MCF 10A (cell line): Measurements from ENCODE around the gene NDUFA12. TPM values are rescaled to one million over a fixed set of nuclear protein-coding genes. Genes with fewer than 3 reads are reported as not detected.

ENCODE experiments used
- BruUV-seq: library from RNA; stranded (reverse); fragments of 400-500 nt; replicated peaks from 2 replicates; lab custom pipeline; 2021; lab: Mats Ljungman, UMichigan
- CTCF ChIA-PET: fragments of 300-600 bp; sonication (Branson Sonifier 250); formaldehyde crosslinking; extraction: SDS; loops from one replicate; lab custom pipeline; 2021; ENCODE audit warnings: antibody characterized with exemption, inconsistent platforms; lab: Yijun Ruan, JAX
- POLR2A ChIA-PET: fragments of 300-600, 350-650 bp; sonication (Branson Sonifier 250); formaldehyde crosslinking; extraction: SDS; loops from one replicate; lab custom pipeline; 2020; ENCODE audit warnings: antibody characterized with exemption, inconsistent platforms; lab: Yijun Ruan, JAX
- DNase-seq: peaks from one replicate; pipeline ENCODE4 v3.0.0-alpha.2; 2018; ENCODE audit not compliant: unreplicated experiment
- H3K27ac Mint-ChIP-seq: one replicate; pipeline ENCODE4 v1.8.0; 2022; ENCODE audit warnings: mild to moderate bottlenecking, low read depth, mixed read lengths; ENCODE audit not compliant: unreplicated experiment
- H3K27me3 Mint-ChIP-seq: one replicate; pipeline ENCODE4 v1.8.0; 2022; ENCODE audit warnings: mixed read lengths; ENCODE audit not compliant: insufficient read depth, unreplicated experiment
- H3K36me3 Mint-ChIP-seq: one replicate; pipeline ENCODE4 v1.8.0; 2022; ENCODE audit warnings: mild to moderate bottlenecking, moderate library complexity, mixed read lengths; ENCODE audit not compliant: insufficient read depth, unreplicated experiment
- H3K4me1 Mint-ChIP-seq: one replicate; pipeline ENCODE4 v1.8.0; 2022; ENCODE audit warnings: mixed read lengths; ENCODE audit not compliant: insufficient read depth, unreplicated experiment
- H3K4me3 Mint-ChIP-seq: one replicate; pipeline ENCODE4 v1.8.0; 2022; ENCODE audit warnings: mild to moderate bottlenecking, moderate library complexity, mixed read lengths; ENCODE audit not compliant: unreplicated experiment
- H3K9me3 Mint-ChIP-seq: one replicate; pipeline ENCODE4 v1.8.0; 2022; ENCODE audit warnings: mixed read lengths; ENCODE audit not compliant: unreplicated experiment
- CTCF ChIP-seq: fragments of 200-600 bp; IDR thresholded peaks from one replicate; pipeline ENCODE4 v1.8.0; 2022; ENCODE audit warnings: antibody characterized with exemption, mild to moderate bottlenecking; ENCODE audit not compliant: unreplicated experiment
- intact Hi-C: fragments of 100-400 bp; cut with micrococcal nuclease; formaldehyde crosslinking; loops from 2 replicates; pipeline ENCODE4 v1.14.1; 2022
- total RNA-seq: library from RNA; stranded (reverse); gene quantifications from 2 replicates; pipeline ENCODE4 v1.2.3, GENCODE V29; 2022

The NDUFA12 gene
- total RNA-seq, 1 experiment from 2014 or later = 112 TPM

DNA sequence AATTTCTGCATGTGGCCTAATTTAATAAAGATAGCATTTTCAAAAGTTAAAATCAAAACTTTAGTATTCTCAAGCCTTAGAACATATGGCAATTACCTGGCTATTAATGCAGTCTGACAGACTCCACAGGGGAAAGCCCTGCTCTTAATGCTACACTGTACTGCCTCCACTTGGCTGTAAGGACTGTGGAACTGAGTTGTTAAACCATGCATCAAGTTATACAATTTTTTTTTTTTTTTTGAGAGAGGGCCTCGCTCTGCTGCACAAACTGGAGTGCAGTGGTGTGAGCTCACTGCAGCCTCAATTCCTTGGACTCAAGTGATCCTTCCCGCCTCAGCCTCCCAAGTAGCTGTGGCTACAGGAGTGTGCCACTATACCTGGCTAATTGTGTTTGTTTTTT is 19.0 kb upstream of the NDUFA12 start:
- Mint-ChIP-seq H3K9me3 (no peaks in the 10 kb centered on the region), H3K4me1 (no peaks in the 10 kb centered on the region), H3K27me3 (no peaks in the 10 kb centered on the region), H3K4me3 (no peak overlapping the region), H3K27ac (no peak overlapping the region), H3K36me3 (peaks cover 40% of the 10 kb centered on the region)
- no peak for TF ChIP-seq CTCF
- no peak for DNase-seq
- intact Hi-C loops = no loop called here
- CTCF ChIA-PET = interaction anchor here (0.6 to 1.0 kb wide), 3 partner anchors 419 to 613 kb away, joined by 3 to 4 read pairs (median 3); no protein-coding TSS in a partner anchor
- BruUV-seq = no TSS peak
- POLR2A ChIA-PET = no interaction called here

- H3K4me3 Mint-ChIP-seq = no peak overlapping the region
- CTCF ChIA-PET = no interaction called here
These were observed 14.0 kb upstream of the NDUFA12 start for GRCh38 chr12:95017482-95017881.

GRCh38 chr12:95016120-95016519 is 12.6 kb upstream of the NDUFA12 start:
- Mint-ChIP-seq H3K27ac (no peak overlapping the region), H3K4me3 (no peak overlapping the region), H3K36me3 (peaks cover 23% of the 10 kb centered on the region), H3K27me3 (no peaks in the 10 kb centered on the region), H3K4me1 (no peaks in the 10 kb centered on the region), H3K9me3 (peaks cover 7% of the 10 kb centered on the region)
- ChIA-PET CTCF (interaction anchor here (0.9 kb wide), 1 partner anchor 12 kb away, joined by 3 read pairs; the partner anchor contains the start of gene NDUFA12), POLR2A (interaction anchor here (0.9 to 1.6 kb wide), 2 partner anchors 12 to 14 kb away, joined by 4 read pairs; partner anchors contain the start of gene NDUFA12)
- DNase-seq = no peak
- no peak for TF ChIP-seq CTCF
- intact Hi-C loops = no loop called here
- BruUV-seq = TSS peak; percentile 6

More at GRCh38 chr12:95017482-95017881, 14.0 kb upstream of the NDUFA12 start:
- peaks cover 30% of the 10 kb centered on the region for H3K36me3 Mint-ChIP-seq
- intact Hi-C loops = no loop called here
- no peak overlapping the region for H3K27ac Mint-ChIP-seq
- H3K27me3 Mint-ChIP-seq = no peaks in the 10 kb centered on the region
- POLR2A ChIA-PET = interaction anchor here (1.1 to 1.5 kb wide), 2 partner anchors 9 to 14 kb away, joined by 3 to 5 read pairs; partner anchors contain the start of gene NDUFA12
- no peak for TF ChIP-seq CTCF
- no TSS peak for BruUV-seq
- DNase-seq = no peak
- peaks cover 7% of the 10 kb centered on the region for H3K9me3 Mint-ChIP-seq
- H3K4me1 Mint-ChIP-seq = no peaks in the 10 kb centered on the region

DNA sequence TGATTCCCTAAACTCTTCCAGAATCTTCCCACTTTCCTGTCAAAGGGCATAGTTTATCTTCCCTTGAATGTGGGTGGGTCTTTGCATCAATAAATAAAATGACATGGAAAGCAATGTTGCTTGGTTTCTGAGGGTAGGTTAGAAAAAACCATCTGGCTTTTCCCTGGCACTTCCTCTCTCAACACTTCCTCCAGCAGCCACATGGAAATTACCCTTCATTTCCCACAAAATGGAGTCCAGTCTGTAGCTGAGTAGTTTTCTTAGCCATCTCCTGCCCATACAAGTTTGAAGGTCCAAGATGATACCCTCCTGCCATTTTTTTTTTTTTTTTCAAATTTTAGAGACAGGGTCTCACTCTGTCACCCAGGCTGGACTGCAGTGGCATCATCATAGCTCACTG is 11.1 kb upstream of the NDUFA12 start:
- Mint-ChIP-seq H3K9me3 (peaks cover 7% of the 10 kb centered on the region), H3K27me3 (no peaks in the 10 kb centered on the region), H3K36me3 (peaks cover 19% of the 10 kb centered on the region), H3K4me3 (no peak overlapping the region), H3K4me1 (no peaks in the 10 kb centered on the region), H3K27ac (no peak overlapping the region)
- CTCF ChIA-PET = no interaction called here
- no peak for DNase-seq
- BruUV-seq = no TSS peak
- POLR2A ChIA-PET = interaction anchor here (0.6 to 2.7 kb wide), 2 partner anchors 11 to 32 kb away, joined by 3 to 11 read pairs; partner anchors contain the start of gene NDUFA12
- no peak for TF ChIP-seq CTCF
- intact Hi-C loops = no loop called here
